H9 (cell line): ENCODE data around the gene UQCR10. TPM values are rescaled to one million over a fixed set of nuclear protein-coding genes. Genes with fewer than 3 reads are reported as not detected.

Source experiments
- DNase-seq: peaks from one replicate; pipeline ENCODE4 v3.0.0-alpha.2; 2017
- H2AFZ ChIP-seq: one replicate; pipeline ENCODE4 v1.6.1; 2013; ENCODE audit warnings: mild to moderate bottlenecking, low read length, control low read depth, moderate library complexity
- H2AK5ac ChIP-seq: 2 replicates; pipeline ENCODE4 v1.6.1; 2013; ENCODE audit warnings: low read length, control low read depth, mixed read lengths; ENCODE audit not compliant: insufficient read length
- H2BK120ac ChIP-seq: one replicate; pipeline ENCODE4 v1.6.1; 2013; ENCODE audit warnings: low read depth, mild to moderate bottlenecking, low read length, control low read depth, inconsistent platforms; ENCODE audit not compliant: poor library complexity, severe bottlenecking
- H2BK12ac ChIP-seq: 2 replicates; pipeline ENCODE4 v1.6.1; 2013; ENCODE audit warnings: low read length, control low read depth, mixed read lengths, low read depth; ENCODE audit not compliant: insufficient read length
- H2BK15ac ChIP-seq: 2 replicates; pipeline ENCODE4 v1.6.1; 2013; ENCODE audit warnings: low read depth, low read length, control low read depth
- H2BK20ac ChIP-seq: one replicate; pipeline ENCODE4 v1.6.1; 2013; ENCODE audit warnings: low read depth, mild to moderate bottlenecking, low read length, control low read depth, inconsistent platforms; ENCODE audit not compliant: poor library complexity, severe bottlenecking
- H2BK5ac ChIP-seq: 2 replicates; pipeline ENCODE4 v1.6.1; 2013; ENCODE audit warnings: low read length, control low read depth, mixed read lengths; ENCODE audit not compliant: insufficient read length
- H3K14ac ChIP-seq: 2 replicates; pipeline ENCODE4 v1.6.1; 2013; ENCODE audit warnings: low read length, control low read depth; ENCODE audit not compliant: insufficient read depth
- H3K18ac ChIP-seq: 2 replicates; pipeline ENCODE4 v1.6.1; 2013; ENCODE audit warnings: low read depth, mild to moderate bottlenecking, mixed read lengths, low read length, control low read depth; ENCODE audit not compliant: insufficient read length
- H3K23ac ChIP-seq: 2 replicates; pipeline ENCODE4 v1.6.1; 2013; ENCODE audit warnings: low read length, control low read depth, mixed read lengths, low read depth; ENCODE audit not compliant: insufficient read length
- H3K23me2 ChIP-seq: 2 replicates; pipeline ENCODE4 v1.6.1; 2013; ENCODE audit warnings: low read depth, mild to moderate bottlenecking, mixed read lengths, low read length, control low read depth; ENCODE audit not compliant: insufficient read length, poor library complexity, severe bottlenecking
- H3K27ac ChIP-seq: 2 replicates; pipeline ENCODE4 v1.5.1; 2013; ENCODE audit warnings: low read length, control low read depth, mixed read lengths, low read depth; ENCODE audit not compliant: insufficient read length
- H3K27me3 ChIP-seq: 2 replicates; pipeline ENCODE4 v1.6.1; 2013; ENCODE audit warnings: low read length, control low read depth, inconsistent platforms; ENCODE audit not compliant: insufficient read depth
- H3K4ac ChIP-seq: 2 replicates; pipeline ENCODE4 v1.6.1; 2013; ENCODE audit warnings: low read depth, mild to moderate bottlenecking, control low read depth, inconsistent platforms, low read length, moderate library complexity
- H3K4me1 ChIP-seq: 2 replicates; pipeline ENCODE4 v1.6.1; 2013; ENCODE audit warnings: low read length, control low read depth, inconsistent platforms; ENCODE audit not compliant: insufficient read depth
- H3K4me2 ChIP-seq: 2 replicates; pipeline ENCODE4 v1.6.1; 2013; ENCODE audit warnings: low read length, control low read depth, mixed read lengths; ENCODE audit not compliant: insufficient read length, insufficient read depth
- H3K56ac ChIP-seq: 2 replicates; pipeline ENCODE4 v1.6.1; 2013; ENCODE audit warnings: low read depth, mild to moderate bottlenecking, mixed read lengths, low read length, control low read depth; ENCODE audit not compliant: insufficient read length
- H3K79me1 ChIP-seq: 2 replicates; pipeline ENCODE4 v1.6.1; 2013; ENCODE audit warnings: low read depth, mild to moderate bottlenecking, moderate library complexity, low read length, control low read depth, inconsistent platforms; ENCODE audit not compliant: insufficient read depth, poor library complexity, severe bottlenecking
- H3K79me2 ChIP-seq: 2 replicates; pipeline ENCODE4 v1.6.1; 2013; ENCODE audit warnings: low read length, control low read depth, inconsistent platforms; ENCODE audit not compliant: insufficient read depth
- H3K9ac ChIP-seq: 2 replicates; pipeline ENCODE4 v1.6.1; 2013; ENCODE audit warnings: low read length, control low read depth, mixed read lengths; ENCODE audit not compliant: insufficient read length; ENCODE audit errors: extremely low read depth
- H3K9me3 ChIP-seq: one replicate; pipeline ENCODE4 v1.6.1; 2013; ENCODE audit warnings: low read depth, low read length, inconsistent platforms; ENCODE audit not compliant: control insufficient read depth
- H3T11ph ChIP-seq: one replicate; pipeline ENCODE4 v1.6.1; 2013; ENCODE audit warnings: mild to moderate bottlenecking, low read length, control low read depth, inconsistent platforms
- H4K20me1 ChIP-seq: one replicate; pipeline ENCODE4 v1.6.1; 2013; ENCODE audit not compliant: control insufficient read depth, insufficient read length, insufficient read depth
- H4K5ac ChIP-seq: 2 replicates; pipeline ENCODE4 v1.6.1; 2013; ENCODE audit warnings: low read depth, mild to moderate bottlenecking, mixed read lengths, low read length, control low read depth; ENCODE audit not compliant: insufficient read length
- H4K8ac ChIP-seq: replicated peaks from 2 replicates; pipeline ENCODE4 v1.6.1; 2013; ENCODE audit warnings: low read length, control low read depth, mixed read lengths, low read depth; ENCODE audit not compliant: insufficient read length
- H4K91ac ChIP-seq: 2 replicates; pipeline ENCODE4 v1.6.1; 2013; ENCODE audit warnings: low read depth, mild to moderate bottlenecking, moderate library complexity, mixed read lengths, low read length, control low read depth; ENCODE audit not compliant: insufficient read length
- H3K27ac Mint-ChIP-seq, 3 experiments: 2 replicates in 2 of 3; 3 replicates in 1 of 3; pipeline ENCODE4 v1.8.0; 2020 to 2021; ENCODE audit warnings: mixed read lengths in 3 of 3, mild to moderate bottlenecking in 1 of 3, moderate library complexity in 1 of 3
- H3K27me3 Mint-ChIP-seq: 2 replicates; pipeline ENCODE4 v1.8.0; 2021; ENCODE audit warnings: low read depth, mild to moderate bottlenecking, moderate library complexity, mixed read lengths
- H3K36me3 Mint-ChIP-seq, 3 experiments: 2 replicates in 2 of 3; 3 replicates in 1 of 3; pipeline ENCODE4 v1.8.0; 2020 to 2021; ENCODE audit warnings: low read depth in 3 of 3, mixed read lengths in 3 of 3; ENCODE audit not compliant: insufficient read depth in 1 of 3
- H3K4me1 Mint-ChIP-seq, 2 experiments: 2 replicates each; pipeline ENCODE4 v1.8.0; 2020; ENCODE audit warnings: mixed read lengths in 2 of 2
- H3K4me3 Mint-ChIP-seq, 2 experiments: 2 replicates in 1 of 2; 3 replicates in 1 of 2; pipeline ENCODE4 v1.8.0; 2020 to 2021; ENCODE audit warnings: mild to moderate bottlenecking in 2 of 2, mixed read lengths in 2 of 2, moderate library complexity in 1 of 2
- H3K9me3 Mint-ChIP-seq, 2 experiments: 2 replicates in 1 of 2; 3 replicates in 1 of 2; pipeline ENCODE4 v1.8.0; 2020; ENCODE audit warnings: mild to moderate bottlenecking in 2 of 2, mixed read lengths in 2 of 2, moderate library complexity in 1 of 2
- CTCF ChIP-seq: fragments of 200-600 bp; sonication (generic); conservative IDR thresholded peaks from 3 replicates; pipeline ENCODE4 v1.8.0; 2021; ENCODE audit warnings: antibody characterized with exemption, mild to moderate bottlenecking
- WGBS: extraction: QIAGEN DNeasy Blood & Tissue Kit; methylation state at CpG from one replicate; pipeline ENCODE4 v1.1.7; 2013; ENCODE audit warnings: missing lambda C conversion rate, low lambda C conversion rate, mixed read lengths; ENCODE audit not compliant: insufficient read length; ENCODE audit errors: extremely low coverage; 5-methylcytosine and 5-hydroxymethylcytosine counted together
- total RNA-seq: library from RNA; stranded (reverse); gene quantifications from 2 replicates; pipeline ENCODE4 v1.2.1, GENCODE V29; 2021

Gene UQCR10
- total RNA-seq, 1 experiment from 2014 or later, result 124 TPM

- H3K27ac ChIP-seq, result no peak overlapping the region
- H3K9ac ChIP-seq, result no peak overlapping the region
- no peaks in the 10 kb centered on the region for H3K9me3 ChIP-seq
- H3K9me3 Mint-ChIP-seq, result no peaks in the 10 kb centered on the region
- H4K91ac ChIP-seq, result no peak overlapping the region
- H3K27me3 ChIP-seq, result no peaks in the 10 kb centered on the region
- H3K4me1 ChIP-seq, result no peaks in the 10 kb centered on the region
- H2BK15ac ChIP-seq, result no peak overlapping the region
- no peak for TF ChIP-seq CTCF
- no peak overlapping the region for H3T11ph ChIP-seq
- H3K23ac ChIP-seq, result no peak overlapping the region
- H2BK5ac ChIP-seq, result no peak overlapping the region
- no peak overlapping the region for H2BK120ac ChIP-seq
- no peak overlapping the region for H4K8ac ChIP-seq
- H3K4me1 Mint-ChIP-seq, result peaks cover 5 to 13% of the 10 kb centered on the region in 2 experiments
- no peak overlapping the region for H3K4me2 ChIP-seq
- H3K14ac ChIP-seq, result no peak overlapping the region; the same call in 1 of the 2 replicates
- no CpG with 5 or more reads among the region's 9 CpGs for WGBS
- no peaks in the 10 kb centered on the region for H3K23me2 ChIP-seq
- H3K4me3 Mint-ChIP-seq, result no peak overlapping the region
- no peak overlapping the region for H2BK20ac ChIP-seq
- no peaks in the 10 kb centered on the region for H3K79me1 ChIP-seq
- H3K27ac Mint-ChIP-seq, result peak overlapping the region in 1 of 3 experiments; percentile 72; a peak in 1 of 7 replicates
- no peak overlapping the region for H3K18ac ChIP-seq
- no peak overlapping the region for H2BK12ac ChIP-seq
- H3K79me2 ChIP-seq, result no peaks in the 10 kb centered on the region
- no peak overlapping the region for H4K5ac ChIP-seq
- no peak overlapping the region for H2AK5ac ChIP-seq
- no peaks in the 10 kb centered on the region; the same call in 1 of the 2 replicates for H3K27me3 Mint-ChIP-seq
- H3K4ac ChIP-seq, result no peak overlapping the region
- H3K56ac ChIP-seq, result no peak overlapping the region
- no peak overlapping the region for H2AFZ ChIP-seq
- H4K20me1 ChIP-seq, result no peaks in the 10 kb centered on the region
- DNase-seq, result no peak
- H3K36me3 Mint-ChIP-seq, result no peaks in the 10 kb centered on the region
Observed at GRCh38 chr22:29755889-29756288, 11.3 kb upstream of the UQCR10 start.
